Measurements from ENCODE around the gene EMID1. TPM values are rescaled to one million over a fixed set of nuclear protein-coding genes. Genes with fewer than 3 reads are reported as not detected.

The EMID1 gene
- total and polyA plus RNA-seq, 10 donors = 18.5 to 90.3 (median 61.2) TPM

GRCh38 chr22:29251265-29251664, 45.6 kb downstream of the EMID1 start:
- H3K36me3 ChIP-seq = peaks cover 0 to 35% (median 0%) of the 10 kb centered on the region in 6 donors
- H3K27ac ChIP-seq = no peak overlapping the region
- intact Hi-C loops (cut with DNase I; ENCODE audit: low total_unique reads) = no loop called here
- no peaks in the 10 kb centered on the region for H3K4me1 ChIP-seq
- TF ChIP-seq POLR2A (IDR thresholded peaks at IDR 0.05) = no peak
- no peak for TF ChIP-seq CTCF (IDR thresholded peaks at IDR 0.05 in 8 of 11, conservative IDR thresholded peaks at IDR 0.05 in 3 of 11)
- no peak for TF ChIP-seq POLR2AphosphoS5 (IDR thresholded peaks at IDR 0.05)
- no peaks in the 10 kb centered on the region for H3K9me3 ChIP-seq
- no peak for DNase-seq
- no peaks in the 10 kb centered on the region for H3K27me3 ChIP-seq (replicated peaks in 1 of 7)
- WGBS, 5 donors = 93 to 98% (median 95%) methylated on average over 5 of the region's 5 CpGs
- no peak overlapping the region for H3K4me3 ChIP-seq

- H3K4me1 ChIP-seq = no peaks in the 10 kb centered on the region
- no peak for DNase-seq
- H3K9me3 ChIP-seq = no peaks in the 10 kb centered on the region
- intact Hi-C loops (cut with DNase I; ENCODE audit: low total_unique reads) = no loop called here
- WGBS, 5 donors = 87 to 97% (median 92%) methylated on average over 10 of the region's 10 CpGs
- no peaks in the 10 kb centered on the region for H3K27me3 ChIP-seq (replicated peaks in 1 of 7)
- TF ChIP-seq POLR2AphosphoS5 (IDR thresholded peaks at IDR 0.05) (peak in 1 of 3 donors; percentile 4), POLR2A (IDR thresholded peaks at IDR 0.05) (no peak)
- no peak overlapping the region for H3K27ac ChIP-seq
- H3K36me3 ChIP-seq = peaks cover 0 to 38% (median 0%) of the 10 kb centered on the region in 6 donors
- H3K4me3 ChIP-seq = no peak overlapping the region
Measured at GRCh38 chr22:29251981-29252911, 46.5 kb downstream of the EMID1 start.

GRCh38 chr22:29253561-29254285, 48.0 kb downstream of the EMID1 start:
- Histone ChIP-seq H3K36me3 (peaks cover 0 to 43% (median 0%) of the 10 kb centered on the region in 6 donors), H3K4me3 (no peak overlapping the region), H3K27ac (no peak overlapping the region), H3K4me1 (peaks cover 0 to 8% (median 2%) of the 10 kb centered on the region in 6 donors), H3K27me3 (replicated peaks in 1 of 7) (no peaks in the 10 kb centered on the region), H3K9me3 (no peaks in the 10 kb centered on the region)
- TF ChIP-seq POLR2AphosphoS5 (IDR thresholded peaks at IDR 0.05) (peak in 1 of 3 donors; percentile 42), CTCF (IDR thresholded peaks at IDR 0.05 in 8 of 11, conservative IDR thresholded peaks at IDR 0.05 in 3 of 11) (no peak)
- WGBS, 5 donors = 82 to 94% (median 88%) methylated on average over 9 to 14 of the region's 14 CpGs
- DNase-seq = no peak
- intact Hi-C loops (cut with DNase I; ENCODE audit: low total_unique reads) = no loop called here

- H3K27ac ChIP-seq = no peak overlapping the region
- no peaks in the 10 kb centered on the region for H3K9me3 ChIP-seq
- WGBS, 5 donors = 42 to 64% (median 52%) methylated on average over 4 of the region's 4 CpGs
- intact Hi-C loops (cut with DNase I; ENCODE audit: low total_unique reads) = no loop called here
- H3K27me3 ChIP-seq (replicated peaks in 1 of 7) = no peaks in the 10 kb centered on the region
- peaks cover 0 to 8% (median 2%) of the 10 kb centered on the region in 6 donors for H3K4me1 ChIP-seq
- no peak for DNase-seq
- peak in 1 of 3 donors; percentile 8 for TF ChIP-seq POLR2AphosphoS5 (IDR thresholded peaks at IDR 0.05)
- no peak for TF ChIP-seq POLR2A (IDR thresholded peaks at IDR 0.05)
- H3K4me3 ChIP-seq = no peak overlapping the region
- H3K36me3 ChIP-seq = peaks cover 0 to 48% (median 0%) of the 10 kb centered on the region in 6 donors
Measured at GRCh38 chr22:29254286-29254660, 48.6 kb downstream of the EMID1 start.

All from spleen (tissue), 11 donors.